ENCODE results near the gene CNTN4.

The CNTN4 gene

GRCh38 chr3:2615080-2615479 lies 516.4 kb downstream of the CNTN4 start:
- Histone ChIP-seq H3K9ac (no peak overlapping the region), H3K27ac (no peak overlapping the region)

GRCh38 chr3:2623436-2623835 lies 524.8 kb downstream of the CNTN4 start:
- H4K20me1 ChIP-seq (ENCODE audit: insufficient read depth), result no peaks in the 10 kb centered on the region
- TF ChIP-seq CTCF (conservative IDR thresholded peaks at IDR 0.05; ENCODE audit: low read depth, low read length), result no peak
- H2AFZ ChIP-seq (ENCODE audit: low read depth), result no peak overlapping the region
- H3K9ac ChIP-seq, result no peak overlapping the region
- no peaks in the 10 kb centered on the region for H3K4me1 ChIP-seq (ENCODE audit: low read depth, poor library complexity, severe bottlenecking)
- H3K36me3 ChIP-seq (ENCODE audit: insufficient read depth), result no peaks in the 10 kb centered on the region
- H3K4me2 ChIP-seq, result no peak overlapping the region
- no peak overlapping the region for H3K27ac ChIP-seq
- no peak overlapping the region for H3K4me3 ChIP-seq (IDR thresholded peaks at IDR 0.05; ENCODE audit: insufficient read depth, low read depth, low read length)
- no peaks in the 10 kb centered on the region for H3K27me3 ChIP-seq (ENCODE audit: insufficient read depth, low read depth)
- no peaks in the 10 kb centered on the region for H3K79me2 ChIP-seq (ENCODE audit: insufficient read depth, low read depth)

More at GRCh38 chr3:2615080-2615479, 516.4 kb downstream of the CNTN4 start:
- Histone ChIP-seq H3K4me3 (IDR thresholded peaks at IDR 0.05; ENCODE audit: insufficient read depth, low read depth, low read length) (no peak overlapping the region), H3K4me2 (no peak overlapping the region; the same call in 1 of the 2 replicates), H4K20me1 (ENCODE audit: insufficient read depth) (no peaks in the 10 kb centered on the region), H3K79me2 (ENCODE audit: insufficient read depth, low read depth) (no peaks in the 10 kb centered on the region), H2AFZ (ENCODE audit: low read depth) (no peak overlapping the region), H3K27me3 (ENCODE audit: insufficient read depth, low read depth) (no peaks in the 10 kb centered on the region), H3K36me3 (ENCODE audit: insufficient read depth) (no peaks in the 10 kb centered on the region), H3K4me1 (ENCODE audit: low read depth, poor library complexity, severe bottlenecking) (peaks cover 13% of the 10 kb centered on the region)
- TF ChIP-seq CTCF (conservative IDR thresholded peaks at IDR 0.05; ENCODE audit: low read depth, low read length), result no peak

GRCh38 chr3:2628117-2628516 lies 529.5 kb downstream of the CNTN4 start:
- Histone ChIP-seq H3K79me2 (ENCODE audit: insufficient read depth, low read depth) (no peaks in the 10 kb centered on the region), H3K36me3 (ENCODE audit: insufficient read depth) (no peaks in the 10 kb centered on the region), H4K20me1 (ENCODE audit: insufficient read depth) (no peaks in the 10 kb centered on the region), H3K4me2 (no peak overlapping the region), H2AFZ (ENCODE audit: low read depth) (no peak overlapping the region), H3K4me3 (IDR thresholded peaks at IDR 0.05; ENCODE audit: insufficient read depth, low read depth, low read length) (no peak overlapping the region), H3K4me1 (ENCODE audit: low read depth, poor library complexity, severe bottlenecking) (no peaks in the 10 kb centered on the region), H3K27me3 (ENCODE audit: insufficient read depth, low read depth) (no peaks in the 10 kb centered on the region), H3K27ac (no peak overlapping the region), H3K9ac (no peak overlapping the region)
- no peak for TF ChIP-seq CTCF (conservative IDR thresholded peaks at IDR 0.05; ENCODE audit: low read depth, low read length)

- H3K27ac ChIP-seq, result no peak overlapping the region
Measured at GRCh38 chr3:2635511-2635910, 536.8 kb downstream of the CNTN4 start.

More at GRCh38 chr3:2635511-2635910, 536.8 kb downstream of the CNTN4 start:
- H3K36me3 ChIP-seq (ENCODE audit: insufficient read depth), result no peaks in the 10 kb centered on the region
- H4K20me1 ChIP-seq (ENCODE audit: insufficient read depth), result no peaks in the 10 kb centered on the region
- H3K9ac ChIP-seq, result no peak overlapping the region
- no peak for TF ChIP-seq CTCF (conservative IDR thresholded peaks at IDR 0.05; ENCODE audit: low read depth, low read length)
- H3K4me2 ChIP-seq, result no peak overlapping the region
- H3K4me1 ChIP-seq (ENCODE audit: low read depth, poor library complexity, severe bottlenecking), result no peaks in the 10 kb centered on the region
- H2AFZ ChIP-seq (ENCODE audit: low read depth), result no peak overlapping the region
- no peaks in the 10 kb centered on the region for H3K27me3 ChIP-seq (ENCODE audit: insufficient read depth, low read depth)
- H3K79me2 ChIP-seq (ENCODE audit: insufficient read depth, low read depth), result no peaks in the 10 kb centered on the region
- no peak overlapping the region for H3K4me3 ChIP-seq (IDR thresholded peaks at IDR 0.05; ENCODE audit: insufficient read depth, low read depth, low read length)

Data from KMS-11 (cell line).